ENCODE results near the gene POU6F2. TPM values are rescaled to one million over a fixed set of nuclear protein-coding genes. Genes with fewer than 3 reads are reported as not detected.

Gene POU6F2
- total and polyA plus RNA-seq, 12 donors, result 0.03 to 0.31 (median 0.19) TPM; not detected in 9

GRCh38 chr7:38932509-38933168 is 45.1 kb upstream of the POU6F2 start:
- intact Hi-C loops (cut with DNase I), result loop anchor here (10.0 kb wide), 2 partner anchors 138 to 532 kb away; no protein-coding TSS in a partner anchor
- no peak overlapping the region for H3K4me3 ChIP-seq
- no peak overlapping the region for H3K27ac ChIP-seq
- DNase-seq, result peak; percentile 54 to 74 (median 67)
- TF ChIP-seq CTCF (IDR thresholded peaks at IDR 0.05), result peak; percentile 58 to 92 (median 68)
- TF ChIP-seq POLR2A (IDR thresholded peaks at IDR 0.05), result no peak
- no peaks in the 10 kb centered on the region for H3K27me3 ChIP-seq
- WGBS, 4 donors, result 29 to 33% (median 31%) methylated on average over 6 of the region's 6 CpGs
- H3K9me3 ChIP-seq (replicated peaks in 1 of 3), result no peaks in the 10 kb centered on the region
- no peaks in the 10 kb centered on the region for H3K36me3 ChIP-seq (replicated peaks in 1 of 2)
- H3K4me1 ChIP-seq (replicated peaks in 1 of 2), result no peaks in the 10 kb centered on the region

GRCh38 chr7:38934051-38934450 is 43.7 kb upstream of the POU6F2 start:
- H3K4me1 ChIP-seq (replicated peaks in 1 of 2), result no peaks in the 10 kb centered on the region
- DNase-seq, result no peak
- H3K36me3 ChIP-seq (replicated peaks in 1 of 2), result no peaks in the 10 kb centered on the region
- TF ChIP-seq CTCF (IDR thresholded peaks at IDR 0.05) (no peak), POLR2A (IDR thresholded peaks at IDR 0.05) (no peak)
- no peak overlapping the region for H3K4me3 ChIP-seq
- no peak overlapping the region for H3K27ac ChIP-seq
- intact Hi-C loops (cut with DNase I), result loop anchor here (10.0 kb wide), 2 partner anchors 139 to 531 kb away; no protein-coding TSS in a partner anchor
- H3K9me3 ChIP-seq (replicated peaks in 1 of 3), result no peaks in the 10 kb centered on the region
- H3K27me3 ChIP-seq, result peaks cover 4% of the 10 kb centered on the region
- 83 to 89% (median 86%) methylated on average over 3 of the region's 3 CpGs for WGBS, 4 donors

- no peaks in the 10 kb centered on the region for H3K4me1 ChIP-seq (replicated peaks in 1 of 2)
- intact Hi-C loops (cut with DNase I), result loop anchor here (10.0 kb wide), 2 partner anchors 140 to 530 kb away; no protein-coding TSS in a partner anchor
- no peaks in the 10 kb centered on the region for H3K9me3 ChIP-seq (replicated peaks in 1 of 3)
- peaks cover 4% of the 10 kb centered on the region for H3K27me3 ChIP-seq
- H3K27ac ChIP-seq, result no peak overlapping the region
- no peak overlapping the region for H3K4me3 ChIP-seq
- DNase-seq, result no peak
- 86 to 95% (median 92%) methylated on average over 10 of the region's 10 CpGs for WGBS, 4 donors
- TF ChIP-seq POLR2A (IDR thresholded peaks at IDR 0.05) (no peak), CTCF (IDR thresholded peaks at IDR 0.05) (no peak)
- no peaks in the 10 kb centered on the region for H3K36me3 ChIP-seq (replicated peaks in 1 of 2)
Observed at GRCh38 chr7:38934536-38934935, 43.2 kb upstream of the POU6F2 start.

GRCh38 chr7:38936641-38937040 is 41.1 kb upstream of the POU6F2 start:
- no peak overlapping the region for H3K4me3 ChIP-seq
- WGBS, 4 donors, result 82 to 97% (median 86%) methylated on average over 1 of the region's 1 CpG
- no peak for DNase-seq
- peaks cover 4% of the 10 kb centered on the region for H3K27me3 ChIP-seq
- H3K27ac ChIP-seq, result no peak overlapping the region
- H3K9me3 ChIP-seq (replicated peaks in 1 of 3), result no peaks in the 10 kb centered on the region
- intact Hi-C loops (cut with DNase I), result loop anchor here (10.0 kb wide), 2 partner anchors 142 to 528 kb away; no protein-coding TSS in a partner anchor
- no peak for TF ChIP-seq CTCF (IDR thresholded peaks at IDR 0.05)
- no peak for TF ChIP-seq POLR2A (IDR thresholded peaks at IDR 0.05)
- no peaks in the 10 kb centered on the region for H3K36me3 ChIP-seq (replicated peaks in 1 of 2)
- H3K4me1 ChIP-seq (replicated peaks in 1 of 2), result no peaks in the 10 kb centered on the region
